Measurements from ENCODE around the gene RALB.

DNA sequence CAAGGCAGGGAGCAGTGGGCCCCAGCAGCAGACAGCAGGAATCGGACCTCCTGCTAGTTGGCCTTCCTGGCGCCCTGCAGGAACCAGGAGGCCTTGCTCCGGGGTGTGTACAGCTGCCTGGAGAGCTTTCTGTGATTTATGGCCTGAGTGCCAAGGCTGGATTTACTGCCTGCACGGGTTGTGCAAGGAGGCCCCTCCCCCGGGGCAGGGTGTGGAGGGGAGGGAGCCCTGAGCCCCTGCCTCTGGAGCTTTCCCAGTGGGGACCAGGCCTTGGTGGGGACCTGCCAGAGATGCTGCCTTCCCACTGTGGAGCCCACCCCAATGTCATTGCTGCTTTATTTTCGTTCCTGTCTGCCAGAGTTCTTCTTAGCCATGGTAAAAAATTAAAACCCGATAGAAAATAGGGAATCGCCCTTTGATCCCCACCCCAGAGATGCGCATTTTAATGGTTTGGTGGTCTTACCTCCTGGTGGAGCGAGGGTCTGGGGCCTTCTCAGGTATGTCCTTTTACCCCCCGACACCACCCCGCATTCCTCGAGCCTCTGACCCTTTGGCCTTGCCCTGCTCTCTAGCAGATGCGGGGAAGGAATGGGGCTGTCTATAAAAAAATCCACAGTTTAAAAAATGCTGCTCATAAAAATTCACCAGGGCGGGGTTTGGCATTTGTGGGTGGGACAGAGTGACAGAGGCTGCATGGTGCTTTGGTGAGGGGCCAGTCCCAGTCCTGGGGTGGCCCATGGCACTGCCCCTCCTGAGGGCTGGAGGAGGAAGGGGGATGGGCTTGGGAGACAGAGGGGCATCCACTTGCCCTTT, 6.9 kb upstream of the RALB start:
- TF ChIP-seq CREB1 (IDR thresholded peaks at IDR 0.05; ENCODE audit: low read depth) (no peak), FOXM1 (IDR thresholded peaks at IDR 0.05; ENCODE audit: borderline replicate concordance, low read depth) (peak; percentile 79), ZBTB7A (IDR thresholded peaks at IDR 0.05; ENCODE audit: low read depth) (peak; percentile 79), EP300 (IDR thresholded peaks at IDR 0.05; ENCODE audit: borderline replicate concordance) (peak; percentile 94), EGR1 (IDR thresholded peaks at IDR 0.05) (no peak), TCF12 (IDR thresholded peaks at IDR 0.05; ENCODE audit: low read depth) (peak; percentile 99), RAD21 (IDR thresholded peaks at IDR 0.05; ENCODE audit: low read depth) (no peak)
